SKM-1 (cell line): Measurements from ENCODE around the gene DIS3L2.
"Not testable (repeated sequence)": the region's sequence is repeated elsewhere in the genome, so short reads cannot be mapped to it uniquely, and the experiment has no call there.

Experiments
- DNase-seq: peaks from one replicate; lab custom pipeline; 2025; ENCODE audit not compliant: unreplicated experiment; lab: John Stamatoyannopoulos, UW

DIS3L2 gene

DNA sequence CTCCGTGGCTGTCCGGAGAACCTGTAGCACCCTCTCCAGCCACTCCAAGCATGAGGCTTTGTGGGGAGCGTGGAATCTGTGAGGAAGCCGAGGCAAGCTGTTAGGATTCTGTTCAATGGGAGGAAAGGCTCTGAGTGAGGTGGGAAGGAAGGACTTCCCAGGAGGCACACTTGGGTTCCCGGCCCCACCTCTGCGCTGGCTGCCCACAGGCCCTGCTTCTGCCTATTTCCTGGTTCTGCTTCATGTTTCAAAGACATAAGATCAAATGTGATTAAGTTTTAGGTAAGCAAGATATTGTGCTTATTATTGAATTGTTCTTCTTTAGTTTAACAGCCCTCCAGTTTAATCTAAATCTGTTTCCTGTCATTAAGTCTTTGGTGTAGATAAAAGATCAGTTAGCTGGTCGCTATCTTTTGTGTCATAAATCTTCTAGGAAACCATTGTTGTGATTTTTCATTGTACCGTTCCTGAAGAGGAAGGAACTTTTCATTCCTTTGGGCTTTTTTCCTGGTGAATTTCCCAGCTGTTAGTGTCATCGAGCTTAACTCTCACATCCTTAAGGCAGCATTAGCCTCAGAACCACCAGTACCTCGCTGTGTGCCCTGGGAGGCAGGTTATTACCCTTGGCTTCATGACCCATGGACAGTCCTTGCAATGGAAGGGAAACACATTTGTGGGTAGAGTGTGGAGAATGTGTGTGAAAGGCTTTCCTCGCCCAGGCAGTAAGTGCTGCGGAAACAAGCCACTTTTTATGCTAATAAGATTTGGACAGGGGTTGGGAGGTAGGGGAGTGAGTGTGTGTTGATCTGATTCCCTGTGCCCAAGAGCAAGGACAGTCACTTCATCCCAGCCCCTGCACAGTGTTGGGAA is 355.2 kb downstream of the DIS3L2 start:
- no peak for DNase-seq

DNA sequence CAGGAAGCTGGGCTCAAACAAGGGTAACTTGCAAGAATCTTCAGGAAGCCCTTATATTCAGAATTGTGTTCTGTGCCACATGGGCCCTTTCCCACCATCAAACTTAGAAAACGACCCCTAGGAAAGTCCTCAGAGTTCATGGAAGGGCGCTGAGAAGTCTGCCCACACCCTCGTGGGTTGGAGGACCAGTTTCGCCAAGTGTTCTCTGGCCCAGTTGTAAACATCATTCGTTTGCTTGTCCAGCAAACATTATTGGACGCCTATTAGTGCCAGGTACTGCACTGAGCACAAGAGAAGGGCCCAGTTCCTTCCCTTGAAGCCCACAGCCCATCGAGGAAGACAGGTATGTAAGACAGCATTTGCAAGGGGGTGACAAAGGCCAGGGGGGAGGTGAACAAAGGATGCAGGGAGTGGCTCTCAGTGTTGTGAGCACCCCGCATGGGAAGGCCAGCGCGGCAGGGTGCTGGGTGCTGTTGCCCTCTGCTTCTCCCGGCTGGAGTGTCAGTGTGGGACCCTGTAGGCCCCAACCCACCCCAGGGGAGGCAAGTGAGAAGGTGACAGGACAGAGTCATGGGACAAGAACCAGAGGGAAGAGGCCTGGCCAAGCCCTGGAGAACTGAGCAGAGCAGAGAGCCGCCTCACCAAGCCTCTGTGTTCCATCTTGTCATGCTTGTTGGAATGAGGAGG is 356.8 kb downstream of the DIS3L2 start:
- DNase-seq: no peak

DNA sequence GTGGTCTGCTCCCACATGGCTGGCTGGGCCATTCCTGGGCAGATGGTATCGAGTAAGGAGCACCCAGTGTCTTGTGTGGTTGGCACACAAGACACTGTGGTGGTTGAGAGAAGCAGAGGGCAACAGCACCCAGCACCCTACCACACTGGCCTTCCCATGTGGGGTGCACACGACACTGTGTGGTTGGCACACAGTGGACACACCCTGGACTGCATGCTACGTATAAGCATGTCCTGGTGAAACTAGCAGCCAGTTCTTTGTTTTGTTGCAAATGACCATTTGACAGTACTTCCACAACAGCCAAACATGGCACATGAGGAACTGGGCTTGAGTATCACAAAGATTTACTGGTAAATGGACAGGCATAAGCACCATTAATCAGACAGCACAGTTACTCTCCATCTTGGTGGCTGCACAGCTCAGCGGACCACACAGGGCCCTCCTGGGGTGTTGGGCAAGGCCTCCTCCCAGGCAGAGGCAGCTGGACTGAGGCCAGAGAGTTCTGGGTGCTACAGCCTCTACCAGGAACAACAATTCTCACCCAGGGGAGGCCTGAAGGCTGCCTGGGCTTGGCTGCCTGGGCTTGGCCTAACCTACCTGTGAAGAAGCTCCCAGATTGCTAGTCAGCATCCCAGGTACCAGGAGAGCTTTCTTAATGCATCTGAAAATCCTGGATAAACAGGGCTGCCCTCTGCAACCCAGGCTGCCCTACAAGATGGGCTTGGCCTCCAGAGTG is 357.7 kb downstream of the DIS3L2 start:
- DNase-seq: no peak

DNA sequence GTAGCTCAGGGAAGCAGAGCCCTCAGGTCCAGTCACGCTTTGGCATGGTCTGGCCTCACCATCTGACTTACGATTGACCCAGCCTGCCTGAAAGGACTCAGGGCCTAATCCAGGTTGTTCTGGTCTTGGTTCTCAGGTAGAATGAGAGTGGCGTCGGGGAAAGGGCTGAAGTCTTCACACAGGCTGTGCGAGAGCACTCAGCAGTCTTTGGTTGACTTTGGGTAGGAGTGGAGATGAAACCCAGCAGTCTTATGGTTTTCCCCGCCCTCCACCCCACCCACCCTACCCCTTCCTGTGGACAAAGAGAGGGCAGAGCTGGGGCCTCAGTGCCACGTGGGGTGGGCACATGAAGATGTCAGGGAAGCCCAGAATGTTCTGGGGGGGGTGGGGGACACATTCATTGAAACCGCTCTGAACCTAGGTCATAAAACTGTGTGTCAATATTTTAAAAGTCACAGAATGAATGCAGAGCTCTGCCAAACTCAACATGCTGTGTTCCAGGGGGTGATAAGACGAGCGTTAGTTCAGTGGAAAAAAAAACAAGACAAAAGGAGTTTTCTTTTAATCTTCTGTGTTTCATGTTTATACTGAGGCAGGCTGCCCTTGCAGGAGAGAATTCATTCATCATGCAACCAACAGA is 358.4 kb downstream of the DIS3L2 start:
- no peak for DNase-seq

DNA sequence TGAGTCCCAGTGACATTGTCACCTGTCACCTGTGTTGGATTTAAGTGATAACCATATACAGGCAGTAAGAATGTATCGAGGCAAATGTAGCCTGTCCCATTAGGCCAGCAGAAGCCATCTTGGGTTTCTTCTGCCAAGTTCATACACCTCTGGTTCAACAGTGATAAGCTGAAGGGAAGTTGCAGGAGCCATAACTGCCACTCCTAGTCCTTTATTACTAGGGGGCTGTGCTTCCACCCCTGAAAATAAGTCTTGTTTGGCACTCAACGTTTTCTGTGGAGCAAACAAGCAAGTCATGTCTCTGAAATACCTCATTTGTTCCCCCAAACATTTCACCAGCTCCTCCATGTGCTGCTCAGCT is 358.9 kb downstream of the DIS3L2 start:
- DNase-seq: no peak

DNA sequence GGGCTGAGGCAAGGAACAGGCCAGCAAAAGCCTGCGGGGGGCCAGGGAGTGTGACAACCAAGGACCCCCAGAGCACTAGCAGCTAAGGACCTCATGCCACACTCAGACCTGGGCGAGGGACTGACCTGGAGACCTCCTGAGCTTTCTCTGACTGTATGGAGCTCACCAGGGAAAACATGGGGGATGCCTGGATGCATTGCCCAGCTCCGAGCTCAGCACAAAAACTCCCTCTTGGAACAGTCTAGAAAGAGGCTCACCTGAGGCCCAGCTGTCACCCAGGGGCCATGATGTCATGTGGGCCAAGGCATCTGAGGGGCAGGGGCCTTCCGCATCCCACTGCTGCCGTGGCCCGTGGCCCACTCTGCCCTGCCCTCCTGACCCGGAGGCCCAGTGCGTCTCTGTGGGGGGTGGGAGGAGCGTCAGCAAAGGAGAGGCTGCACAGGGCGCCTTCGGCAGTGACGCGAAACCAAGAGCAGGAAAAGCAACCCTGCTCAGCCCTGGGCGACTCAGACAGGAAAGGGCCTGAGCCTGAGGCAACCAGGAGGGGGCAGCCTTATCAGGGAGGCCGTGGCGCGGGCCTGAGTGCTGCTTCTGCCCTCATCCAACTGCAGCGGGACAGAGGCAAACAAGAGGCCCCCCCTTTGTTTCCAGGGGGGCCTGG is 359.8 kb downstream of the DIS3L2 start:
- DNase-seq: no peak

DNA sequence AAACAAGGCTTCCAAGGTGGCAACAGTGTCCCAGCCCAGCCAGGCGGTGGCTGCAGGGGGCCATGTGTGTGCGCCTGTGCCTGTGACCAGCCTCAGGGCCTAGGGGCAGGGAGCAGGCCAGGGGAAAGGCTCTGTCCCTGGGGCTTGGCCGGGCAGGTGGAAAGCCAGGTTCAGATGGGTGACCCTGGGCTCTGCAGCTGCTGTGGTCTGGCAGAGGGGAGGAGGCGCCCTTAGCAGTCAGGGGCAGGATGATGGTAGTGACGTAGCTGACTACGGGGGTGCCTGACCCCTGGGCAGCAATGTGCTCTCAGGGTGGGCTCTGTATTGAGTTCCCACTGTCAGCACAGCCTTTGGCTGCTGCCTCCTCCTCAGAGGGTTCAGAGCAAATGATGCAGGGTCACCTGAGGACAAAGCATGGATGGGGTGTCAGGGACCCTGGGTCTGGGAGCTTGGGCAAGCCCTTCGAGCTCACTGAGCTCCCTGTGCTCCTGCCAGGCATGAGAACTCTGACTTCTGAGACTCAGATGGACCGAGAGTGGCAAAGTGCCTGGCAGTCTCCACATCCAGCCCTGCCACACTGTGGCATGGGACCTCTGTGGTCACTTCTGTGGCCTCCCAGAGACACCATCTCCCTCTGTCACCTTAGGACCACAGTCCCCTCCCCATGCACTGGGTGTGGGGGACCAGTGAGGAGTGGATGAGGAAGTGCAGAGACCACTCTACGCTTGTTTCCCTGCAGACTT is 360.5 kb downstream of the DIS3L2 start:
- no peak for DNase-seq

DNA sequence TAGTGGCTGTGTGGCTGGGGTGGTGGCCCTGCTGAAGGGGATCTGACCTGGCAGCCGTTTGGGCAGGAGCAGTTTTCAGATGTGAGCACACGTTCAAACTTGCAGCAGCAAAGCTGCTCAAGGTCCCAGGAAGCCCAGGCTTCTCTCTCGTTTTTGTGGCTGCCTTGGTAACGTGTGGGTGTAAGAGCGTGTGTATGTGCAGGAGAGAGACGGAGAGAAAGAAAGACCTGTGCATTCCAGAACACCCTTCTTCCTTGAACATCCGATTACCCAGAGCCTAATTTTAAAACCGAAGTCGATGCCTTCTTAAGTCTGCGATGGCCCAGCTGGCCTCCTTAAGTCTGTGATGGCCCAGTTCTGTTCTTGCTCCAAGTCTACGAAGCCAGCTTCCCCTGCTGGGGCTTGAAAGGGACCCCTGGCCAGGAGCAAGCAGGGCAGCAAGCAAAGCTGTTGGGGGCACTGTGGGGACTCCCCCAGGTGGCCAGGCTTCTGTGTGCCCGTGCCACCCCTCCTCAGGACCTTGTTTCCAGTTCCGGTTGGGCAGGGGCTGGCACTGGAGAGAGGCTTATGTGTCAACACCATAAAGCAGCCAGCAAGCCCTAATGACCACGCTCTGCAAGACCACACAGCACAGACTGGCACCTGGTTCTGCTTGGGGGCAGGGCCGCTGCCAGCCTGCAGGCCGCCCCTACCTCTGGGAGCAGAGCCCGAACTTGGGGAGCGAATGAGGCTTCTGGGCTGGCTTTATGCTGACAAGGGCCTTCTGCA is 361.2 kb downstream of the DIS3L2 start:
- no peak for DNase-seq

DNA sequence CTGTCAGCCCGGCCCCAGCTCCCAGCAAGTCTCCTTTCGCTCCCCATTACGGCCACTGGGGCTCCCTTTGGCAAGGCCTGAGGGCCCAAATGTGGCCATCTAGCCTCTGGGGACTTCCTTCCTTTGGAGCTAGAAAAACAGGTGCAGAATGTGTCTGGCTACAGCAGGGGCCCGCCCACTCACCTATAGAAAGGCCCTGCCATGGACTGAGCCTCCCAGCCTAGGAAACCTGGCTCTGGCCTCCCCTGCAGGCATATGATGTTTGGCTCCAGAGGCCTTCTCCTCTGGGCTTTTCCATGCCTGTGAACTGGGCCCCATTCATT is 361.8 kb downstream of the DIS3L2 start:
- DNase-seq: no peak

DNA sequence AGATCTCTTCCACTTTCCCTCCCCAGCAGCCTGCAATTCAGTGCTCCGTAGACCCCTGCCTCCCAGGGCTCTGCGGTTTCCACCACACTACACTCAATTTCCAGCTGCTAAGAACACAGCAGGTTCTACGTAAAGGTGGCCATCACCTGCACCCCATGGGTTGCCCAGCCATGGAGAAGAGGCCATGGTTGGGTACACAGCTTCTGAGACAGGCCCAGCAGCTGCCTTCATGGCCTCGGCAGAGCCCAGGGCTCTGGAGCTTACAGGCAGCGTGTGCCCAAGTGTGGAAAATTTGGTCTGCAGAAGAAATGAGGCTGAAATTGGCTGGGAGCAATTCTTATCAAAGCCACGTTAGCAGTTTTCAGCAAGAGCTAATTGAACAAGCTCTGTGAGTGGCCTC is 362.5 kb downstream of the DIS3L2 start:
- not testable (repeated sequence) for DNase-seq

DNA sequence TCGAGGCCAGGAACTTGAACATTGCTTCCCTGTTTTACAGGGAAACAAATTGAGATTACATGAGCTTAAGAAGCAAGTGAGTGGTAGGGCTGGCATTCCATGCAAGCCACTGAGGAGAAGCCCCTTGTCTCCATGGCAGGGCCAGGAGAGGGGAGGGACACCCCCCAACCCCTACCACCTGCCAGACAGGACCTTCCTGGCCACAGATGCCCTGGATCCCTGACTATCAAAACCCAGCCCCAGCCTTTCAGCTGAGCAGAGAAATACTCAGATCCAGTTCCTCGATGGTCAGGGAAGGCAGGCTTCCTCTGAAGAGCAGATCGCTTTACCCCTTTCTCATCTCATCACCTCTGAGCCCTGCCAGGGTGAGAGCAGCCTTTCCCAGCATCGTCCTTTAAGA is 363.3 kb downstream of the DIS3L2 start:
- DNase-seq: no peak

DNA sequence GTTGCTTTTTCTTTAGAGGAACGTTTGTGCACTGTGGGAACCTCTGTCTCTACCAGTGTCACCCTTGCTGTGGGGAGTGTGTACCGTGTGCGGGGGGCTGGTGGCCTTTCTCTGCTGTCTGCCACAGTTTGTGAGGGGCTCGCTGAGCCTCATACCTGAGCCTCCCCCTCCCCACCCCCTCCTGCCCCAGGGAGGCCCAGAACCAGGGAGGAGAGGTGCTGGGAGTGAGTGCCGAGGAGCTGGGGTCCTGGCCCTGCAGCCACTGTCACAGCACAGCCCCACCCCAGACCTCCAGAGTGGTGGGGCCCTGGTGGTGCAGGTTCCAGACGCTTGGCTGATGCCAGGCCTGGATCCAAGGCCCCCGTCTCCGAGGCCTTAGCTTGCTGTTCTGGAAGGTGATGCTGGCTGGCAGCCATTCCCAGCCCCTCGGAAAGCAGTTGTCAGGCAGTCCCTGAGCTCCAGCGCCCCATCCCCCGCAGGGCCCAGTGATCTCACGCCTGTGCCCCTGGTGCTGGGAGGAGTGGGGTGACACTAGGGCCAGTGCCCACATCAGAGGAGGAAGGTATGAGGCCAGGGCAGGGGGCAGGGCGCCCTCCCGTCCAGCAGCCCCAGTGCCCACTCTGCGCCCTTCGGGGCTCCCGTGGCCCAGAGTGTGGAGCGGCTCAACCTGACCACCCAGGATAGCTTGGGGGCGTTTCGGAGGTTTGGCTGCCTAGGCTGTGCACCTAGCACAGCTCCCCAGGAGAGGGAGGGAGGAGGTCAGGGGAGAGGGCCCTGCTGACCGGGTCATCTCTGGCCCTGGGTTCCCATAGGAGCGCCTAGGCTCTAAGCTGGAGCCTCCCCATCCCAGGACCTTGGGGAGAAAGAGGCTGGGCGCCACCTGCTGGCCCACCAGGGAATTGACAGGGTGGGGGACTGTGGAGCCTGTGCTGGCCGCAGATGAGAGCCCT is 364.1 kb downstream of the DIS3L2 start:
- no peak for DNase-seq

DNA sequence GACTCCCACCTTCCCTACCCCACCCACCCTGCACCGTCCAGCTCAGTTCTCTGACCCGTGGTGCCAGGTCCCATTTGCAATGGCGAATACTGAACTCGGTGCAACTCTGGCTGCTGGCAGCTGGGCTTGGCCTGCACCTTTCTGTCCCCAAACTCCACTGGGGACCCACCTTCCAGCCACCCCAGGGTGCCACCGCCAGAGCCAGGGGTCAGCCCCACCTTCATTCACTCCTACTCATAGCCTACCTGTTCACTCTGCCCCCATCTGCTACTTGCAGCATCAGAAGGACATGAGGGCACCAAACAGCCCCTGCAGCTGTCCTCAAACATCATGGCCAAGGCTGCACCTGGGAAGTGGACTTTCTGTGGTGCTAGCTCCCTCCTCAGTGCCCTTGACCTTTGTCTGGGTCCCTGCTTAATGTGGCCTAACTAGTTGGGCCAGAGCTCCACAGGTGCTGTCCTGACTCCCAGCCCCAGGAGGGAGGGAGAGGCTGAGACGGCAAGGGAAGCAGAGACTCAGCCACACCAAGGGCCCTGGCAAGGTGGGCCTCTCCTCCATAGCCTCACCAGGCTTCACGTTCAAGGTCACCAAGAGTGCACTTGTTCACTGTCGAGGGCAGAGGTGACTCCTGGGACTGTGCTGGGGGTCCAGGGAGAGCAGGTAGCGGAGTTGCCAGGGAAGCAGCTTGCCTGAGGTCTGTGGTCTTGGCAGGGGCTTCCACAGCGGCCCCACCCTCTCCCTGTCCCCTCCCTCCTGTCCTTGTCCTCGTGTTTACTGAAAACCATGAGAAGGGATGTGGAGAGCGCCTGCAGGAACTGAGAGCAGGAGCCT is 365.0 kb downstream of the DIS3L2 start:
- DNase-seq: not testable (repeated sequence)

DNA sequence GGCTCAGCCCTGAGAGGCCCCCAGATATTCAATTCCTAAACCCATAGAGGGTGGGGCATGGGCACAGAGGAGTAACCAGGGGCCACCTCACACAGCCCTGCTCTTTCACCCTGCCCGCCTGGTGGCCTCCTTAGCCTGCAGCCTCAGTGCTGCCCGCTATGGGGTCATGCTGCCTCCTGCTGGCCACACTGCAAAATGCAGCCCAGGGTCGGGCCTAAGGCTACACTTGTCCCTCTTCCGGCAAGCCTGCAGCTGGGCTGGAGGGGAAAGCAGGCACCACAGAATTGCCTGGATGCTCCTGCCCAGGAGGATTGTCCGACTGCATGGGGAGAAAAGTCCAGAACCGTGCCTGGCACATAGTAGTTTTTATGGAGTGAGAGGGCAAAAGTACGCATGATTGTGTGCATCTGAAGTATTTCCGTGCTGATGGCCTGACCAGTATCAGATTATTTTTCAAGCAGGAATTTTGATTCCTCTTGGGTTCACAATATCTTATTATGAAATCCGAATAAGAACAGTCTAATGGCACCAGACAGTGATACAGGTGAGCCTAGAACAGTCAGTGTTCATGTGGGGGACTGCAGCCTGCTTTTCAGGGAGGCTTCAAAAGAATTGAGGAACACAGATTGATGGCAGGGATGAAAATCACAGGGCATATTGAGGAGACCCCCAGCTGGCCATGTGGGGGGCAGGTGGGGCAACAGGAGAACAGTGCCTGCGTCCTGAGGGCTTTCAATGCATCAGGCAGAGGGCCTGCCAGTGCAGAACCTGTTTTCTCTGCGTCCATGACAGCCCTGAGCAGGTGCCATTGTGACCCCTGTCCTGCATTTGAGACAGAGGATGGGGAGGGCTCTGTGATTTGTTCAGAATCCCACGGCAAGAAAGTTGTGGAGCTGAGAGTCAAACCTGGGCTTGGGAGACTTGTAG is 365.9 kb downstream of the DIS3L2 start:
- DNase-seq: peak; percentile 10

DNA sequence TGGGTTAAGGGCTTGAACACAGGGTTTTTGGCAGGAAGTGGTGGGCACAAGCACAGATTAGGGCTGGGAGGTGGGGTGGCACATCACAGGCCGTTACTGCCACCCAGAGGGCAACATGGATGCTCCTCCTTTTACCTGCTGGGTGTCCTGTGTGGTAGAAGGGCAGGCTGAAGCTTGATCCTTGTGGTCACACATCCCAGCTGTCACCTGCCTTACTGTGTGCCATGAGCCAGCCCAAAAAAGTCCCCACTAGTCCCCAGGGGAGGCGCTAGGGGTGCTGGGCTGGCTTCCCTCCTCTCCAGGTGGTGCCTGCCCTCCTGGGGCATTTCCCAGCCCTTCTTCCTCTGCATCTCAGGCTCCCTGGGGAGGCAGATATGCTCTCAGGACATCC is 366.5 kb downstream of the DIS3L2 start:
- DNase-seq: no peak
